Mucosa of rectum (tissue), 2 donors: ENCODE results near the gene OR2B2.

ENCODE experiments used
- H3K27ac ChIP-seq, 2 donors: one replicate each; pipeline ENCODE4 v1.7.0; 2013; ENCODE audit warnings: inconsistent platforms in 2 of 2, low read depth in 2 of 2, low read length in 2 of 2
- H3K27me3 ChIP-seq, 2 donors: one replicate each; pipeline ENCODE4 v1.7.0; 2013; ENCODE audit warnings: low read length in 2 of 2; ENCODE audit not compliant: control insufficient read depth in 2 of 2, insufficient read depth in 2 of 2
- H3K36me3 ChIP-seq, 2 donors: one replicate each; pipeline ENCODE4 v1.7.0; 2013; ENCODE audit warnings: low read length in 2 of 2; ENCODE audit not compliant: control insufficient read depth in 2 of 2, insufficient read depth in 2 of 2
- H3K4me1 ChIP-seq, 2 donors: one replicate each; pipeline ENCODE4 v1.7.0; 2013; ENCODE audit warnings: low read length in 2 of 2, mild to moderate bottlenecking in 1 of 2; ENCODE audit not compliant: control insufficient read depth in 2 of 2, insufficient read depth in 2 of 2
- H3K4me3 ChIP-seq, 2 donors: one replicate each; pipeline ENCODE4 v1.7.0; 2013; ENCODE audit warnings: low read length in 2 of 2
- H3K9ac ChIP-seq, 2 donors: one replicate each; pipeline ENCODE4 v1.7.0; 2013; ENCODE audit warnings: low read length in 2 of 2, low read depth in 1 of 2, mild to moderate bottlenecking in 1 of 2
- H3K9me3 ChIP-seq, 2 donors: one replicate each; pipeline ENCODE4 v1.7.0; 2013; ENCODE audit warnings: low read length in 2 of 2; ENCODE audit not compliant: control insufficient read depth in 2 of 2
- donor health status: healthy.
- donor health status: Normal muscosa, but diverticular disease.

The OR2B2 gene

DNA sequence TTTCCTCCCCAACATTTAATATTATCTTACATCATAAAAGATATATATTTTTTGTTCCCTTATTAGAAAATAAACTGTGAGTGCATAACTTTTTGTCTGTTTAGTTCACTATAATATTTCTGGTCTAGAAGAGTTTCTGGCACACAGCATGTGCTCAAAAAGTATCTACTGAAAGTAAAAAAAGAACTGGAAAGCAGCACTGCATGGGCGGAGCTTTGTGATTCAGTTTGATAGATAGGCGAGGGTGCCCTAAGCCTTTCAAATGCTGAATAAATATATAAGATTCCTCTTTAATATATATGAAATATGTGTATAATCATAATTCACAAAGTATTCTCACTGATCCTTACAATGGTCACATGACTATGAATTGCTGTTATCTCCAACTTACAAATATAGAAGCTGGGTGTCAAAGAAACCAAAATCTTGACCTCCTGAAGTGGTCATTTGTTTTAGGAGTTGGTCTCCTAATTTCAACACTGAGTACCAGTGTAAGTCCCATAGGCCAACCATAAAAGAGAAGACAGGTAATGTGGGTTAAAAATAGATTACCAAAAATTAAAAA lies 50.8 kb downstream of the OR2B2 start:
- H3K4me1 ChIP-seq, result peaks cover 11 to 17% of the 10 kb centered on the region in 2 donors
- H3K36me3 ChIP-seq, result no peaks in the 10 kb centered on the region
- no peak overlapping the region for H3K27ac ChIP-seq
- no peaks in the 10 kb centered on the region for H3K27me3 ChIP-seq
- no peak overlapping the region for H3K4me3 ChIP-seq
- no peaks in the 10 kb centered on the region for H3K9me3 ChIP-seq
- H3K9ac ChIP-seq, result no peak overlapping the region
